ENCODE measurements around the gene CACNA2D3.

GRCh38 chr3:54917174-54917573 is 794.8 kb downstream of the CACNA2D3 start:
- TF ChIP-seq EZH2phosphoT487 (IDR thresholded peaks at IDR 0.05; ENCODE audit: low read depth, severe bottlenecking, unreplicated experiment), result no peak
- TF ChIP-seq CTCF (IDR thresholded peaks at IDR 0.05; ENCODE audit: poor library complexity), result no peak
- no peak for TF ChIP-seq EZH2 (IDR thresholded peaks at IDR 0.05; ENCODE audit: borderline replicate concordance)

All from hepatocyte (in vitro differentiated cells).